GM21528 (cell line): ENCODE results near the gene KLF4.

ENCODE experiments used
- ATAC-seq: cut with Tn5 transposase; IDR thresholded peaks from one replicate; pipeline ENCODE4 v1.9.1; 2021; ENCODE audit warnings: mild to moderate bottlenecking, moderate library complexity; ENCODE audit not compliant: unreplicated experiment, low FRiP score

KLF4 gene

GRCh38 chr9:107460153-107461023, 29.2 kb downstream of the KLF4 start:
- ATAC-seq = no peak

DNA sequence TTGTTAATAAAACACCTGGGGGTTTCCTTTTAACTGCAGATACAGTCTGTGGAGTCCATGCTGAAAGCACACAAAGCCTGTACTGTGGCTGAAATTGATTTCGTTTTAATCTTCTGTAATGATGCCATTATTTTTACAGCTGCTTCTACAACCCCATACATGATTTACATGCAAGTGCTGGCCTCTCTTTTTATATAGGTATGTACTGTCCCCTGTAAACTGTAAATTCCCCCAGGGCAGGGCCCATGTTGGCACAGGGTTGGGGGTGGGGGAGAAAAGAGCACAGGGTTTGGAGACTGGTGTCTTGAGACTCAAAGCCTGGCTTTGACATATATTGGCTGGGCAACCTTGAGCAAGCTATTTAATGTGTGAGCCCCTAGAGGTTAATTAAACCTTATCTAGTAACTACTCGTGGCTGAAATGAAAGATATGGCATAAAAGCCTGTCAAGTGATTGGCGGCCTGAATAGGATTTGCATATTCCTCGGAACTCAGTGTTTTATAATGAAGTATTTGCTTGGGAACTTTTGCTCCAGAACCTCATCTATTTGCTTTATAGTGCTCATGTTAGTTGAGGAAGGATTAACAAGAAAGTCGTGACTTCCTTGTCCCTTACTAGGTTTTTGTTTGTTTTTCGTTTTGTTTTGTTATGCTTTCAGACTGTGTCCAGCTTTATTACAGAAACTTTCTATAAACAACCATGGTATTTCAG, 34.0 kb downstream of the KLF4 start:
- ATAC-seq = no peak

DNA sequence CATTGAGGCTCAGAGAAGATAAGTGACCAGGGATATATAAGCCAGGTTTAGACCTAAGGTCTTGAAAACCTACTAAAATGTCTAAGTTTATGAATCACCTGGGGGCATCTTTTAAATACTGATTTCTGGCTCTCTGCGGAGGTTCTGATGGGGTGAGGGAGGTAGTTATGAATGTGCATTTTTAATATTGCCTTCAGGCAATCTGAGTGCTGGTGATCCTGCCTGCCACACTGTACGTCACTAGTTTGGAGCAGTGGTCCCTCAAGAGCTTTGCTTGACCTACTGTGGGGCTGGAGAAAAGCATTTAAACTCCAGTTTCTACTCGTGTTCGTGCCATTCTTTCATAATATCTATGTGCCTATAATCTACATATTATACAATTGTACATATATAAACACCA, 36.1 kb downstream of the KLF4 start:
- no peak for ATAC-seq

GRCh38 chr9:107447834-107448233, 41.7 kb downstream of the KLF4 start:
- ATAC-seq = no peak

DNA sequence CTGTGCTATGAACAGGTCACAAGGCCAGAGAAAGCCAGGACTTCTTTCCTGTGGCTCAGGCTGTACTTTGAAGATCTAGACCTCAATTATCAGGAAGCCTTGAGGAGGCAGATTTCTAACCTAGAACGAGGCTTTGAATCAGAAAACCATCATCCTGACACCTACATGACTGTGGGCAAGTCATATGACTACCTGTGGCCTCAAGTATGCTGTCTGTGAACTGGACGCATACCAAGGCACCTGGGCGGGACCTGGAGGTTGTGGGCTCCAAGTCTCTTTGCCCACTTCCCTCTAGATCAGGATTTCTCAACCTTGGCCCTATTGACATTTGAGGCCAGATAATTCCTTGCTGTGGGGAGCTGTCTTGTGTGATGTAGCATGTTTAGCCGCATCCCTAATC, 42.5 kb downstream of the KLF4 start:
- no peak for ATAC-seq

DNA sequence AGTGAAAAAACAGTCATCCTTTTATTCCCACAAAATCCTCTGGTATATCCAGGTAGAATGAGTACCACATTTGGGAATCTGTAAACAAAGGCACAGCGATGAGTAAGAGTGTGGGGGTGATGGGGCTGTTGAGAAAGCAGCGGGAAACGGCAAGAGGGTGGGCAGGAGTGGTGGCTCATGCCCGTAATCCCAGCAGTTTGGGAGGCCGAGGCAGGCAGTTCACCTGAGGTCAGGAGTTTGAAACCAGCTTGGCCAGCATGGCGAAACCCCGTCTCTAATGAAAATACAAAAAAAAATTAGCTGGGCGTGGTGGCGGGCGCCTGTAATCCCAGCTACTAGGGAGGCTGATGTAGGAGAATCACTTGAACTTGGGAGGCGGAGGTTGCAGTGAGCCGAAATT, 43.1 kb downstream of the KLF4 start:
- ATAC-seq = no peak

DNA sequence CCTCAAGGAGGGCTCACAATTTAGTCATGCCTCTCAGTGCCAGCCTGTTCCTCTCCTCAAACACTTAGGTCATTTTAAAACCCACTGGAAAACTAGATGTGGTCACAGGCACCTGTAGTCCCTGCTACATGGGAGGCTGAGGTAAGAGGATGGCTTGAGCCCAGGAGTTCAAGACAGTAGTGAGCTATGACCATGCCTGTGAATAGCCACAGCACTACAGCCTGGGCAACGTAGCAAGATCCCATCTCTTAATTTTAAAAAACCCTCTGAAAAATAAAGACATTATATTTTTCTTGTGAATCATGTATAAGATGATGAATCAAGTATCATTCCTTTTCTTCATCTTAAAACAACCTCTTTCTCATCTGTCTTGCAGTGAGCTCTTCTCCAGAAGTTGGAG, 45.8 kb downstream of the KLF4 start:
- no peak for ATAC-seq

GRCh38 chr9:107439991-107440456, 49.5 kb downstream of the KLF4 start:
- ATAC-seq = no peak

GRCh38 chr9:107438211-107439031, 51.1 kb downstream of the KLF4 start:
- no peak for ATAC-seq

GRCh38 chr9:107437716-107438115, 51.9 kb downstream of the KLF4 start:
- ATAC-seq = no peak

DNA sequence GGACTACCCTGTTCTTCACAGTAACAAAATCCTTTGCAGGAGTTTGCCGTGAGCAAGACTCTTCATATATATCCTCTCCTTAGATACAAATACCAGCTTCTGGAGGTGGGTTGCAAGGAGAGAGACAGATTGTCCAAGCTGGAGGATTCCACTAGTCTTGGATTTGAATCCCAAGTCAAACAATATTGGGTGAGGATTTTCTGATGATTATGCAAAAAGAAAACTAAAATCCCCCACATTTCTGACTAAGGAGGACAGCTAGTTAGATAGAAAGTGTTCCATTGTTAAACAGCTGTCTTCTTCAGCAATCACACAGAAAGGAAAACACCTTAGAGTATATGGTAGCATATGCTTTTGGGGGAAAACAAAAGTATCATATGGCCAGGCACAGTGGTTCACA, 54.2 kb downstream of the KLF4 start:
- no peak for ATAC-seq
